Activated T-cell treated with anti-CD3 and anti-CD28 coated beads for 24 hours (primary cell): ENCODE data around the gene PLA2G2D.
"Not testable (repeated sequence)": the region's sequence is repeated elsewhere in the genome, so short reads cannot be mapped to it uniquely, and the experiment has no call there.

ENCODE experiments used
- DNase-seq: peaks from one replicate; pipeline ENCODE4 v3.0.0-alpha.2; 2020; ENCODE audit warnings: low read depth

PLA2G2D gene

GRCh38 chr1:20142001-20142710 lies 22.8 kb upstream of the PLA2G2D start:
- DNase-seq = no peak

GRCh38 chr1:20141466-20141865 lies 22.1 kb upstream of the PLA2G2D start:
- DNase-seq = no peak

GRCh38 chr1:20141001-20141400 lies 21.7 kb upstream of the PLA2G2D start:
- DNase-seq = no peak

GRCh38 chr1:20139776-20140612 lies 20.7 kb upstream of the PLA2G2D start:
- no peak for DNase-seq

GRCh38 chr1:20138961-20139550 lies 19.7 kb upstream of the PLA2G2D start, which contains the start of gene PLA2G2F:
TSS of gene PLA2G2F (plus strand) at chr1:20139323. CDS start at chr1:20139428, 105 bp downstream.
- DNase-seq = no peak

GRCh38 chr1:20138346-20138745 lies 19.0 kb upstream of the PLA2G2D start:
- DNase-seq = no peak

GRCh38 chr1:20137604-20138003 lies 18.3 kb upstream of the PLA2G2D start:
- no peak for DNase-seq

- no peak for DNase-seq
These were observed 17.7 kb upstream of the PLA2G2D start for GRCh38 chr1:20137055-20137454.

- no peak for DNase-seq
These were observed 16.9 kb upstream of the PLA2G2D start for GRCh38 chr1:20136249-20136648.

GRCh38 chr1:20134995-20135394 lies 15.7 kb upstream of the PLA2G2D start:
- DNase-seq = no peak

GRCh38 chr1:20130518-20130917 lies 11.2 kb upstream of the PLA2G2D start:
- not testable (repeated sequence) for DNase-seq

- DNase-seq = no peak
These were observed 7.6 kb upstream of the PLA2G2D start for GRCh38 chr1:20126806-20127440.

- DNase-seq = no peak
These were observed 6.9 kb upstream of the PLA2G2D start for GRCh38 chr1:20126041-20126805.

- no peak for DNase-seq
These were observed 5.8 kb upstream of the PLA2G2D start for GRCh38 chr1:20125100-20125499.

- DNase-seq = no peak
These were observed 5.2 kb upstream of the PLA2G2D start for GRCh38 chr1:20124456-20125057.

GRCh38 chr1:20123722-20124455 lies 4.6 kb upstream of the PLA2G2D start:
- DNase-seq = no peak

- DNase-seq = no peak
These were observed 1.5 kb upstream of the PLA2G2D start for GRCh38 chr1:20120796-20121195.

GRCh38 chr1:20117236-20117635 lies 2.1 kb downstream of the PLA2G2D start:
- no peak for DNase-seq

- DNase-seq = no peak
These were observed 3.4 kb downstream of the PLA2G2D start for GRCh38 chr1:20115916-20116315.

GRCh38 chr1:20115479-20115878 lies 3.9 kb downstream of the PLA2G2D start:
- DNase-seq = no peak
